Heart right ventricle (tissue), 16 donors: Measurements from ENCODE around the gene RTN4IP1. TPM values are rescaled to one million over a fixed set of nuclear protein-coding genes. Genes with fewer than 3 reads are reported as not detected.

Source experiments
- ATAC-seq, 8 donors: fragments of 200-7000 bp; cut with Tn5 transposase; one replicate each; pipeline ENCODE4 v1.9.1; 2020; ENCODE audit warnings: mild to moderate bottlenecking in 8 of 8, moderate library complexity in 8 of 8, moderate number of reproducible peaks in 1 of 8
- DNase-seq, 2 donors: peaks; one replicate each; pipeline ENCODE4 v3.0.0-alpha.2; 2020
- H3K27ac ChIP-seq, 10 donors: fragments of 200-600 bp; sonication (generic) in 2 of 10; one replicate each; pipeline versions ENCODE4 v1.5.0 to v1.8.0; 2020 to 2022; ENCODE audit warnings: mild to moderate bottlenecking in 3 of 10
- H3K27me3 ChIP-seq, 7 donors: fragments of 200-600 bp; one replicate each; pipeline ENCODE4 v1.8.0; 2021 to 2022; ENCODE audit warnings: mild to moderate bottlenecking in 2 of 7
- H3K36me3 ChIP-seq, 9 donors: fragments of 200-600 bp; sonication (generic) in 1 of 9; one replicate each; pipeline versions ENCODE4 v1.5.0 to v1.8.0; 2020 to 2022; ENCODE audit warnings: mild to moderate bottlenecking in 2 of 9
- H3K4me1 ChIP-seq, 9 donors: fragments of 200-600 bp; sonication (generic) in 1 of 9; one replicate each; pipeline versions ENCODE4 v1.5.0 to v1.8.0; 2020 to 2022; ENCODE audit warnings: mild to moderate bottlenecking in 4 of 9
- H3K4me3 ChIP-seq, 10 donors: fragments of 200-600 bp; sonication (generic) in 2 of 10; one replicate each; pipeline versions ENCODE4 v1.5.0 to v1.8.0; 2020 to 2022; ENCODE audit warnings: mild to moderate bottlenecking in 7 of 10, moderate library complexity in 2 of 10
- H3K9me3 ChIP-seq, 11 donors: fragments of 200-600 bp in 10 of 11; sonication (generic) in 2 of 11; one replicate each; pipeline versions ENCODE4 v1.5.0 to v1.8.0; 2013 to 2022; ENCODE audit warnings: mild to moderate bottlenecking in 2 of 11, control low read depth in 1 of 11, moderate library complexity in 1 of 11
- WGBS, 2 donors: extraction: QIAGEN DNeasy Blood & Tissue Kit; methylation state at CpG; one replicate each; pipeline ENCODE4 v1.1.7; 2013; ENCODE audit warnings: inconsistent platforms in 1 of 2; 5-methylcytosine and 5-hydroxymethylcytosine counted together
- intact Hi-C, 10 donors: fragments of 100-400 bp; cut with DNase I; formaldehyde crosslinking; loops; one replicate each; pipeline versions ENCODE4 v1.11.1 to v1.14.2; 2022
- polyA plus RNA-seq, 2 donors: library from polyadenylated mRNA; stranded (reverse); fragments of 200-250 nt; gene quantifications; one replicate each; pipeline ENCODE4 v1.2.3, GENCODE V29; 2013
- total RNA-seq, 10 donors: library from RNA; stranded (reverse); fragmentation: NEBNext Ultra II Directional in 3 of 10; extraction: Animal tissue kit (Norgen Biotek cat#: 25700) in 3 of 10; gene quantifications; one replicate each; pipeline versions ENCODE4 v1.2.1 to v1.2.4, GENCODE V29; 2021 to 2023
- TF ChIP-seq, protein P1 (sequence below), 9 donors: fragments of 200-600 bp; sonication (generic) in 2 of 9; IDR thresholded peaks; one replicate each; pipeline versions ENCODE4 v1.5.0 to v1.8.0; 2021 to 2022; ENCODE audit warnings: antibody characterized with exemption in 9 of 9, mild to moderate bottlenecking in 5 of 9, moderate library complexity in 1 of 9
- donor health status: Arrhythmogenic right ventricular cardiomyopathy.
- donor health status: ischemic (EF 13 %, LVEDD 7.1; RV severe dilation, severe dysfunction).
- donor health status: healthy with polysubstance abuse.
- donor health status: DM: no; HTN: yes; CAD: no.
- donor health status: DM: no; HTN: no; CAD: no.
- donor health status: ischemic (EF 25% LVEDD 6.9; RV normal size, moderate dysfunction).
- donor health status: ischemic (EF 25% LVEDD 5.7; RV mildly dilated, moderate dysfunction).
- donor health status: healthy.
- donor health status: DM: yes; HTN: yes; CAD: no.
- donor health status: Ischemic cardiomyopathy.
- donor health status: ischemic (EF 35%, LVEDD 5.7; RV mildly dilated, moderate dysfunction).
- donor health status: nonischemic (EF 11% LVEDD 7.7; RV severe dilation, severe dysfunction).
- donor health status: DM: yes; HTN: yes; CAD: no.
- donor health status: PGD.
- donor health status: ischemic (EF 29% LVEDD 5.4; RV normal size, mild dysfunction).
- donor health status: nonischemic (EF 23%, LVEDD 6.1; RV moderate dilation, normal function).

The RTN4IP1 gene
- total and polyA plus RNA-seq, 12 donors, result 8.8 to 23.3 (median 15.5) TPM

- WGBS, 2 donors, result 96 to 97% methylated on average over 3 of the region's 3 CpGs
- intact Hi-C loops, result no loop called here
These were observed 99.9 kb downstream of the RTN4IP1 start for GRCh38 chr6:106529438-106529837.

DNA sequence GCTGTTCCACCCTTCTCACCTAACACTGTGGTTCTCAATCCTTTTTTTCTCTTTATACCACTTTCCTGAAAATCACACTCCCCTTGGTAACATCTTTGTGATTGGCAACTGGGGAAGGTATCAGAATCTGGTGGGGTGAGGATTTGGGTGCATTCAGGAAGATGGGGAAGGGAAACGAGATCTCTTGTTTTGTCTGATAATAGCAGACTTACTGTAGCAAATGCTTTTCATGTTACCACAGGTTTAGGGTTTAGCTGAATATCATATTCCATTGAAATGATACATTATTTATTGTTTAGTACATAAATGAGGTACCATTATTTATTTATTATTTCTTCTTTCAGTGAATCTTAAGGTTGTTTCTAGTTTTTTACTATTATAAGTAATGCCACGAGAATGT, 100.8 kb downstream of the RTN4IP1 start:
- intact Hi-C loops, result no loop called here
- Histone ChIP-seq H3K4me3 (no peak overlapping the region), H3K27ac (no peak overlapping the region), H3K36me3 (peaks cover 0 to 47% (median 0%) of the 10 kb centered on the region in 9 donors), H3K27me3 (no peaks in the 10 kb centered on the region), H3K4me1 (peaks cover 0 to 42% (median 0%) of the 10 kb centered on the region in 9 donors), H3K9me3 (no peaks in the 10 kb centered on the region)
- DNase-seq (no peak), ATAC-seq (no peak)
- TF ChIP-seq, protein P1, sequence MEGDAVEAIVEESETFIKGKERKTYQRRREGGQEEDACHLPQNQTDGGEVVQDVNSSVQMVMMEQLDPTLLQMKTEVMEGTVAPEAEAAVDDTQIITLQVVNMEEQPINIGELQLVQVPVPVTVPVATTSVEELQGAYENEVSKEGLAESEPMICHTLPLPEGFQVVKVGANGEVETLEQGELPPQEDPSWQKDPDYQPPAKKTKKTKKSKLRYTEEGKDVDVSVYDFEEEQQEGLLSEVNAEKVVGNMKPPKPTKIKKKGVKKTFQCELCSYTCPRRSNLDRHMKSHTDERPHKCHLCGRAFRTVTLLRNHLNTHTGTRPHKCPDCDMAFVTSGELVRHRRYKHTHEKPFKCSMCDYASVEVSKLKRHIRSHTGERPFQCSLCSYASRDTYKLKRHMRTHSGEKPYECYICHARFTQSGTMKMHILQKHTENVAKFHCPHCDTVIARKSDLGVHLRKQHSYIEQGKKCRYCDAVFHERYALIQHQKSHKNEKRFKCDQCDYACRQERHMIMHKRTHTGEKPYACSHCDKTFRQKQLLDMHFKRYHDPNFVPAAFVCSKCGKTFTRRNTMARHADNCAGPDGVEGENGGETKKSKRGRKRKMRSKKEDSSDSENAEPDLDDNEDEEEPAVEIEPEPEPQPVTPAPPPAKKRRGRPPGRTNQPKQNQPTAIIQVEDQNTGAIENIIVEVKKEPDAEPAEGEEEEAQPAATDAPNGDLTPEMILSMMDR (IDR thresholded peaks at IDR 0.05), result no peak
- WGBS, 2 donors, result 90% methylated on average over 2 of the region's 2 CpGs

More at GRCh38 chr6:106529438-106529837, 99.9 kb downstream of the RTN4IP1 start:
- Histone ChIP-seq H3K27me3 (no peaks in the 10 kb centered on the region), H3K9me3 (no peaks in the 10 kb centered on the region), H3K36me3 (peaks cover 0 to 47% (median 0%) of the 10 kb centered on the region in 9 donors), H3K4me3 (no peak overlapping the region), H3K4me1 (peaks cover 0 to 33% (median 0%) of the 10 kb centered on the region in 9 donors), H3K27ac (no peak overlapping the region)
- DNase-seq, result no peak
- TF ChIP-seq, protein P1 (IDR thresholded peaks at IDR 0.05), result no peak
- no peak for ATAC-seq

DNA sequence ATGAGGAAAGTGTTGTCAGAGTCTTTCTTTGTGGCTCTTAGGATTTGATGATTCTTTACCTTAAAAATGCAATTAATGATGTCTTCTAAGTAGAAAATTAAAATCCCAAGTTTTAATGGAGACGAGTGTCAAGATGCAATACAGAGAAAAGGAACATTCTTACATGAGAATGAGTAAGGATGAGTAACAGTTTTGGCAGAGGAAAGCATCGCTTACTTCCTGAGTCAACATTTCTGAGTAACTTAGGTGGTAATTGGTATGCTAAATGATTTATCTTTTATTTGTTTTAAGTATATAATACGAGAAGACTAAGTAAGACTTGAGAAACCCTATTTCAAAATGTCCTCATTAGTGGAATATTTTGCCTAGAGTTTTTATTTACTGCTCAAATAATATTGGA, 101.3 kb downstream of the RTN4IP1 start:
- WGBS, 2 donors, result 78 to 90% methylated on average over 3 of the region's 3 CpGs
- DNase-seq (no peak), ATAC-seq (no peak)
- intact Hi-C loops, result no loop called here
- Histone ChIP-seq H3K4me1 (peaks cover 0 to 44% (median 0%) of the 10 kb centered on the region in 9 donors), H3K36me3 (peaks cover 0 to 47% (median 0%) of the 10 kb centered on the region in 9 donors), H3K4me3 (no peak overlapping the region), H3K27ac (no peak overlapping the region), H3K27me3 (no peaks in the 10 kb centered on the region), H3K9me3 (no peaks in the 10 kb centered on the region)
- TF ChIP-seq, protein P1 (IDR thresholded peaks at IDR 0.05), result no peak

- no peaks in the 10 kb centered on the region for H3K9me3 ChIP-seq
- intact Hi-C loops, result no loop called here
- TF ChIP-seq, protein P1 (IDR thresholded peaks at IDR 0.05), result no peak
These were observed 102.2 kb downstream of the RTN4IP1 start for GRCh38 chr6:106527117-106527516.

More at GRCh38 chr6:106527117-106527516, 102.2 kb downstream of the RTN4IP1 start:
- WGBS, 2 donors, result 85 to 88% methylated on average over 2 of the region's 2 CpGs
- ATAC-seq (no peak), DNase-seq (no peak)
- Histone ChIP-seq H3K36me3 (peaks cover 0 to 47% (median 0%) of the 10 kb centered on the region in 9 donors), H3K27ac (no peak overlapping the region), H3K4me3 (no peak overlapping the region), H3K27me3 (no peaks in the 10 kb centered on the region), H3K4me1 (peaks cover 0 to 48% (median 0%) of the 10 kb centered on the region in 9 donors)
